ENCODE measurements around the gene NVL. TPM values are rescaled to one million over a fixed set of nuclear protein-coding genes. Genes with fewer than 3 reads are reported as not detected.

NVL gene
- polyA plus RNA-seq, 2 of the 4 experiments (the other 2 are of a cell fraction): 22.3 to 28.6 TPM

DNA sequence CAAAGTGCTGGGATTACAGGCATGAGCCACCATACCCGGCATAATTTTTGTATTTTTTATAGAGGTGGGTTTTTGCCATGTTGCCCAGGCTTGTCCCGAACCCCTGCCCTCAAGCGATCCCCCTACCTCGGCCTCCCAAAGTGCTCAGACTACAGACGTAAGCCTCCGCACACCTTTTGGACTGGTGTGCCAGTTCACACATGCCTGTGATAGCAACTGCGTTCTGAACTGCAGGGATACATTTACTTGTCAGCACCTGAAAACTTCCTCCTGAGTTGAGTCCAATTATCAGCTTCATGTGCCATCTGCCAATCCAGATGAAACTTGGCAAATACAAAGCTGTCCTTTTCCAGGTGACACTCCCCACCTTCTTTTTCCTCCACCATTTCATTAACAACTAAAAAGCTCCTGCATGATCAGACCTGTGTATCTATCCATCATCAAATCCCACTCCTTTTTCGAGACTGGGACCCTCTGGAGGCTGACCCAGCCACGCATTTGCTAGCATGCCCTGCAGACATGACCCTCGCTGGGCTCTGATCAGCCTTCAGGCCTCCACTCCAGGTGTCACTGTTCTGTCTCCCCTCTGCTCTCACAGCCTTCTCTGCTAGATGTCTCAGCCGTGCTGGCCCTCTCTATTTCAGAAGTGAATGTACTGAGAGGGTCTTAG lies 149.1 kb downstream of the NVL start:
- Histone ChIP-seq H3K9me3 (no peaks in the 10 kb centered on the region), H3K27ac (no peak overlapping the region), H3K4me2 (no peak overlapping the region), H3K4me3 (no peak overlapping the region), H3K4me1 (peaks cover 11% of the 10 kb centered on the region; the same call in 2 of the 3 replicates)
- TF ChIP-seq HEYL (CRISPR knock-in tag; IDR thresholded peaks at IDR 0.05) (no peak), MAZ (IDR thresholded peaks at IDR 0.05; ENCODE audit: borderline replicate concordance, low read depth, low read length) (no peak), RNF2 (IDR thresholded peaks at IDR 0.05; ENCODE audit: borderline replicate concordance, low read depth) (no peak)
- FAIRE-seq (no peak), ATAC-seq (no peak), DNase-seq (ENCODE audit: low read depth in 1 of 2, low spot score in 1 of 2) (no peak)
- 89% methylated on average over 11 of the region's 11 CpGs for WGBS (ENCODE audit: missing lambda C conversion rate)
- ChIA-PET POLR2A (interaction anchor here (0.7 to 1.1 kb wide), 2 partner anchors 12 to 33 kb away, joined by 3 read pairs; no protein-coding TSS in a partner anchor), CTCF (interaction anchor here (0.6 to 1.4 kb wide), 5 partner anchors 12 to 153 kb away, joined by 3 to 6 read pairs (median 4); no protein-coding TSS in a partner anchor)

DNA sequence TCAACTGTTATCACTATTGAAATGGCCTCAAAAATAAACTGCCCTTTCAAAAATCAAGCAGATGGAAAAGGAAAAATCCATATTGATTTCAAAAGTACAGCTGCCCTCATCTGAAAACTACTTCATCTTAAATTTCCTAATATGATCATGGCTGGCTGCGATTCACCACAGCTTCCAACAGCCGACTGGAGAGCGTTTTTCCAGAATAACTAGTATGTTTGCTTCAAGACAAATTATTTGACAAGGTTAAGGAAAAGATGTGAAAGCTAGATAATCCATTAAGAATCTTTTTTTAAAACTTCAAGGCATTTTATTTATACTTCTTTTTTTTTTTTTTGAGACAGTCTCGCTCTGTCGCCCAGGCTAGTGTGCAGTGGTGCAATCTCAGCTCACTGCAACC lies 151.1 kb downstream of the NVL start:
- ChIA-PET POLR2A (no interaction called here), CTCF (interaction anchor here (0.8 kb wide), 1 partner anchor 9 kb away, joined by 3 read pairs; no protein-coding TSS in a partner anchor)
- no peak overlapping the region for H3K4me3 ChIP-seq
- H3K4me2 ChIP-seq: no peak overlapping the region
- WGBS (ENCODE audit: missing lambda C conversion rate): 93% methylated on average over 5 of the region's 5 CpGs
- DNase-seq (ENCODE audit: low read depth in 1 of 2, low spot score in 1 of 2): no peak
- no peak for ATAC-seq
- H3K27ac ChIP-seq: no peak overlapping the region
- no peaks in the 10 kb centered on the region for H3K9me3 ChIP-seq
- FAIRE-seq: no peak
- peaks cover 3% of the 10 kb centered on the region; the same call in 1 of the 3 replicates for H3K4me1 ChIP-seq
- TF ChIP-seq FOSB (CRISPR knock-in tag; IDR thresholded peaks at IDR 0.05) (no peak), MAX (IDR thresholded peaks at IDR 0.05) (no peak), EP300 (IDR thresholded peaks at IDR 0.05) (no peak), KDM5A (IDR thresholded peaks at IDR 0.05) (no peak), ZNF302 (CRISPR knock-in tag; IDR thresholded peaks at IDR 0.05) (no peak), CBX8 (IDR thresholded peaks at IDR 0.05) (no peak), NPAS2 (CRISPR knock-in tag; IDR thresholded peaks at IDR 0.05; ENCODE audit: borderline replicate concordance) (no peak), CEBPB (IDR thresholded peaks at IDR 0.05) (no peak), HOXA7 (CRISPR knock-in tag; IDR thresholded peaks at IDR 0.05) (no peak), ATOH8 (CRISPR knock-in tag; IDR thresholded peaks at IDR 0.05; ENCODE audit: low read depth) (no peak), MAZ (IDR thresholded peaks at IDR 0.05; ENCODE audit: borderline replicate concordance, low read depth, low read length) (no peak), MAFK (IDR thresholded peaks at IDR 0.05; ENCODE audit: partially characterized antibody) (no peak), SMC3 (IDR thresholded peaks at IDR 0.05) (no peak), ZC3H11A (IDR thresholded peaks at IDR 0.05) (no peak), NFE2L2 (conservative IDR thresholded peaks at IDR 0.05; ENCODE audit: low read length) (no peak), ZFP36 (IDR thresholded peaks at IDR 0.05; ENCODE audit: borderline replicate concordance, partially characterized antibody) (no peak)
- TF ChIP-seq, protein P1, sequence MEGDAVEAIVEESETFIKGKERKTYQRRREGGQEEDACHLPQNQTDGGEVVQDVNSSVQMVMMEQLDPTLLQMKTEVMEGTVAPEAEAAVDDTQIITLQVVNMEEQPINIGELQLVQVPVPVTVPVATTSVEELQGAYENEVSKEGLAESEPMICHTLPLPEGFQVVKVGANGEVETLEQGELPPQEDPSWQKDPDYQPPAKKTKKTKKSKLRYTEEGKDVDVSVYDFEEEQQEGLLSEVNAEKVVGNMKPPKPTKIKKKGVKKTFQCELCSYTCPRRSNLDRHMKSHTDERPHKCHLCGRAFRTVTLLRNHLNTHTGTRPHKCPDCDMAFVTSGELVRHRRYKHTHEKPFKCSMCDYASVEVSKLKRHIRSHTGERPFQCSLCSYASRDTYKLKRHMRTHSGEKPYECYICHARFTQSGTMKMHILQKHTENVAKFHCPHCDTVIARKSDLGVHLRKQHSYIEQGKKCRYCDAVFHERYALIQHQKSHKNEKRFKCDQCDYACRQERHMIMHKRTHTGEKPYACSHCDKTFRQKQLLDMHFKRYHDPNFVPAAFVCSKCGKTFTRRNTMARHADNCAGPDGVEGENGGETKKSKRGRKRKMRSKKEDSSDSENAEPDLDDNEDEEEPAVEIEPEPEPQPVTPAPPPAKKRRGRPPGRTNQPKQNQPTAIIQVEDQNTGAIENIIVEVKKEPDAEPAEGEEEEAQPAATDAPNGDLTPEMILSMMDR (IDR thresholded peaks at IDR 0.05): no peak
- TF ChIP-seq, protein P2, sequence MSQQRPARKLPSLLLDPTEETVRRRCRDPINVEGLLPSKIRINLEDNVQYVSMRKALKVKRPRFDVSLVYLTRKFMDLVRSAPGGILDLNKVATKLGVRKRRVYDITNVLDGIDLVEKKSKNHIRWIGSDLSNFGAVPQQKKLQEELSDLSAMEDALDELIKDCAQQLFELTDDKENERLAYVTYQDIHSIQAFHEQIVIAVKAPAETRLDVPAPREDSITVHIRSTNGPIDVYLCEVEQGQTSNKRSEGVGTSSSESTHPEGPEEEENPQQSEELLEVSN (IDR thresholded peaks at IDR 0.05; ENCODE audit: borderline replicate concordance, low read depth): no peak
- TF ChIP-seq, protein P3, sequence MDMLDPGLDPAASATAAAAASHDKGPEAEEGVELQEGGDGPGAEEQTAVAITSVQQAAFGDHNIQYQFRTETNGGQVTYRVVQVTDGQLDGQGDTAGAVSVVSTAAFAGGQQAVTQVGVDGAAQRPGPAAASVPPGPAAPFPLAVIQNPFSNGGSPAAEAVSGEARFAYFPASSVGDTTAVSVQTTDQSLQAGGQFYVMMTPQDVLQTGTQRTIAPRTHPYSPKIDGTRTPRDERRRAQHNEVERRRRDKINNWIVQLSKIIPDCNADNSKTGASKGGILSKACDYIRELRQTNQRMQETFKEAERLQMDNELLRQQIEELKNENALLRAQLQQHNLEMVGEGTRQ (IDR thresholded peaks at IDR 0.05): no peak

Data from A549 (cell line).